GM19372 (cell line): ENCODE results near the gene RPS6KA3.

Experiments used
- ATAC-seq: cut with Tn5 transposase; IDR thresholded peaks from one replicate; pipeline ENCODE4 v1.9.1; 2021; ENCODE audit warnings: mild to moderate bottlenecking, low read depth, moderate library complexity; ENCODE audit not compliant: unreplicated experiment

RPS6KA3 gene

GRCh38 chrX:20111271-20111670 is 155.4 kb downstream of the RPS6KA3 start:
- ATAC-seq = no peak

GRCh38 chrX:20101934-20102581 is 164.7 kb downstream of the RPS6KA3 start:
- ATAC-seq = no peak
